Body of pancreas (tissue), 4 donors: Measurements from ENCODE around the gene CACNA1C. TPM values are rescaled to one million over a fixed set of nuclear protein-coding genes. Genes with fewer than 3 reads are reported as not detected.

Experiments used
- ATAC-seq: fragments of 150-250 bp; one replicate; pipeline ENCODE4 v1.9.1; 2016
- DNase-seq, 4 donors: peaks; one replicate each; pipeline ENCODE4 v3.0.0-alpha.2; 2019
- H3K27ac ChIP-seq, 4 donors: fragments of 200-600 bp; sonication (generic); 1 replicate in 3 of 4; 2 replicates in 1 of 4; pipeline versions ENCODE4 v1.5.1 to v1.6.1; 2016 to 2019; ENCODE audit warnings: mild to moderate bottlenecking in 1 of 4, mixed read lengths in 1 of 4, moderate library complexity in 1 of 4
- H3K27me3 ChIP-seq, 2 donors: fragments of 200-600 bp; sonication (generic); one replicate each; pipeline ENCODE4 v1.6.0; 2016; ENCODE audit warnings: mild to moderate bottlenecking in 1 of 2
- H3K36me3 ChIP-seq, 2 donors: fragments of 200-600 bp; sonication (generic); replicated peaks in 1 of 2; 2 replicates each; pipeline ENCODE4 v1.5.1; 2016; ENCODE audit warnings: low read depth in 2 of 2; ENCODE audit not compliant: insufficient read depth in 1 of 2
- H3K4me1 ChIP-seq: fragments of 200-600 bp; sonication (generic); one replicate; pipeline ENCODE4 v1.6.0; 2016
- H3K4me3 ChIP-seq, 2 donors: fragments of 200-600 bp; sonication (generic); 1 replicate in 1 of 2; 2 replicates in 1 of 2; pipeline ENCODE4 v1.5.1; 2016 to 2019
- H3K9me3 ChIP-seq, 3 donors: fragments of 200-600 bp; sonication (generic); 1 replicate in 2 of 3; 2 replicates in 1 of 3; pipeline ENCODE4 v1.5.1; 2016
- POLR2A ChIP-seq, 3 donors: fragments of 450-650 bp; IDR thresholded peaks; one replicate each; pipeline ENCODE4 v1.6.1; 2016; ENCODE audit warnings: antibody characterized with exemption in 3 of 3, mild to moderate bottlenecking in 2 of 3
- WGBS, 2 donors: methylation state at CpG; one replicate each; pipeline ENCODE4 v1.1.5; 2017; 5-methylcytosine and 5-hydroxymethylcytosine counted together
- intact Hi-C: fragments of 100-400 bp; cut with DNase I; formaldehyde crosslinking; loops from one replicate; pipeline ENCODE4 v1.15.1; 2023
- total RNA-seq, 2 donors: library from RNA; depleted of rRNA; stranded (reverse); fragments of >200 nt; gene quantifications; one replicate each; pipeline ENCODE4 v1.1.0, GENCODE V29; 2016
- TF ChIP-seq, protein P1 (sequence below), 7 experiments: fragments of 450-650 bp in 4 of 7; fragments of 200-600 bp in 3 of 7; sonication (generic) in 3 of 7; IDR thresholded peaks; one replicate each; pipeline ENCODE4 v1.5.1; 2016 to 2019; ENCODE audit warnings: antibody characterized with exemption in 7 of 7

The CACNA1C gene
- total RNA-seq, 2 donors from 2014 or later, result 2.3 to 4.4 TPM

DNA sequence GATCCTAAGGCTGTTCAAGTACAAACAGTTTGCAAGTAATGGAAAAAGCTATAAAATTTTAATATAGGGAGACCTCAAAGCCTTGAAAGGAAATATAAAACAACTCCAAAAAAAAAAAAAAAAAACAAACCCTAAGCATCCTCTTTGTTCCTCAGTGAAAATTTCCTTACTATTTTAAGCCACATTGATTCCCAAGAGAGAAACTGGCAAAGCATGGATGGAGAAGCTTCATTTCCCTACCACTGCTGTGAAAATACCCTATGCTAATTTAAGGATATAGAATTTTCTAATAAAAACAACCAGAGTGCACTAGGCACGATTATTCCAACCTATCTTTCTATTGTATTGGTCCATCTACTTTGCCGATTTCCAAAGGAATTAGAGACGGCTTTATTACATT lies 283.1 kb downstream of the CACNA1C start:
- H3K36me3 ChIP-seq, result no peaks in the 10 kb centered on the region
- no peak for DNase-seq
- H3K4me3 ChIP-seq, result no peak overlapping the region
- TF ChIP-seq POLR2A (IDR thresholded peaks at IDR 0.05), result no peak
- TF ChIP-seq, protein P1, sequence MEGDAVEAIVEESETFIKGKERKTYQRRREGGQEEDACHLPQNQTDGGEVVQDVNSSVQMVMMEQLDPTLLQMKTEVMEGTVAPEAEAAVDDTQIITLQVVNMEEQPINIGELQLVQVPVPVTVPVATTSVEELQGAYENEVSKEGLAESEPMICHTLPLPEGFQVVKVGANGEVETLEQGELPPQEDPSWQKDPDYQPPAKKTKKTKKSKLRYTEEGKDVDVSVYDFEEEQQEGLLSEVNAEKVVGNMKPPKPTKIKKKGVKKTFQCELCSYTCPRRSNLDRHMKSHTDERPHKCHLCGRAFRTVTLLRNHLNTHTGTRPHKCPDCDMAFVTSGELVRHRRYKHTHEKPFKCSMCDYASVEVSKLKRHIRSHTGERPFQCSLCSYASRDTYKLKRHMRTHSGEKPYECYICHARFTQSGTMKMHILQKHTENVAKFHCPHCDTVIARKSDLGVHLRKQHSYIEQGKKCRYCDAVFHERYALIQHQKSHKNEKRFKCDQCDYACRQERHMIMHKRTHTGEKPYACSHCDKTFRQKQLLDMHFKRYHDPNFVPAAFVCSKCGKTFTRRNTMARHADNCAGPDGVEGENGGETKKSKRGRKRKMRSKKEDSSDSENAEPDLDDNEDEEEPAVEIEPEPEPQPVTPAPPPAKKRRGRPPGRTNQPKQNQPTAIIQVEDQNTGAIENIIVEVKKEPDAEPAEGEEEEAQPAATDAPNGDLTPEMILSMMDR (IDR thresholded peaks at IDR 0.05), result no peak
- 62 to 63% methylated on average over 3 of the region's 3 CpGs for WGBS, 2 donors
- intact Hi-C loops, result no loop called here
- no peaks in the 10 kb centered on the region for H3K4me1 ChIP-seq
- no peaks in the 10 kb centered on the region for H3K9me3 ChIP-seq
- H3K27ac ChIP-seq, result no peak overlapping the region
- H3K27me3 ChIP-seq, result no peaks in the 10 kb centered on the region
- ATAC-seq, result no peak

DNA sequence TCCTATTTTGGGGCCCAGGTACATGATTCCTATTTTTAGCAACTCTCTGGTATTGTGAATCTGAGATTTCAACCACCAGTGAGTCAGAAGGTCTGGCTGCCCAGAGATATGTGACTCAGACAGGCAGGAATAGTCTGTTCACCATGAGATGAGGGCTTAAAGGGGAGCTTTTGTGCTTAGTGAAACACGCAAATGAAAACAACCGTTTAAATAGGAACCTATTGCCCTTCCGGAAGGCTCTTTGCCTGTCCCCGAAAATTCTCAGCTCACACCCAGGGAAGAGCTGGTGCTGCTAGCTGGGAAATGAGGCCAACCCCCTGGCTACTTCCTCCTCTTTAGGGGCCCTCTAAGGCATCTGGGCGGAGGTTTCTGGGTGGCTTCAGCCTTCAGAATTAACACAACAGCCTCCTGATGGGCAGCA lies 283.6 kb downstream of the CACNA1C start:
- Histone ChIP-seq H3K27ac (peak overlapping the region in 1 of 4 donors; percentile 24), H3K27me3 (no peaks in the 10 kb centered on the region), H3K4me3 (no peak overlapping the region), H3K9me3 (no peaks in the 10 kb centered on the region), H3K4me1 (no peaks in the 10 kb centered on the region), H3K36me3 (no peaks in the 10 kb centered on the region)
- TF ChIP-seq, protein P1 (IDR thresholded peaks at IDR 0.05), result no peak
- no peak for TF ChIP-seq POLR2A (IDR thresholded peaks at IDR 0.05)
- DNase-seq (peak in 1 of 4 donors; percentile 33), ATAC-seq (peak; percentile 35)
- 81 to 83% methylated on average over 4 to 5 of the region's 5 CpGs for WGBS, 2 donors
- intact Hi-C loops, result no loop called here

DNA sequence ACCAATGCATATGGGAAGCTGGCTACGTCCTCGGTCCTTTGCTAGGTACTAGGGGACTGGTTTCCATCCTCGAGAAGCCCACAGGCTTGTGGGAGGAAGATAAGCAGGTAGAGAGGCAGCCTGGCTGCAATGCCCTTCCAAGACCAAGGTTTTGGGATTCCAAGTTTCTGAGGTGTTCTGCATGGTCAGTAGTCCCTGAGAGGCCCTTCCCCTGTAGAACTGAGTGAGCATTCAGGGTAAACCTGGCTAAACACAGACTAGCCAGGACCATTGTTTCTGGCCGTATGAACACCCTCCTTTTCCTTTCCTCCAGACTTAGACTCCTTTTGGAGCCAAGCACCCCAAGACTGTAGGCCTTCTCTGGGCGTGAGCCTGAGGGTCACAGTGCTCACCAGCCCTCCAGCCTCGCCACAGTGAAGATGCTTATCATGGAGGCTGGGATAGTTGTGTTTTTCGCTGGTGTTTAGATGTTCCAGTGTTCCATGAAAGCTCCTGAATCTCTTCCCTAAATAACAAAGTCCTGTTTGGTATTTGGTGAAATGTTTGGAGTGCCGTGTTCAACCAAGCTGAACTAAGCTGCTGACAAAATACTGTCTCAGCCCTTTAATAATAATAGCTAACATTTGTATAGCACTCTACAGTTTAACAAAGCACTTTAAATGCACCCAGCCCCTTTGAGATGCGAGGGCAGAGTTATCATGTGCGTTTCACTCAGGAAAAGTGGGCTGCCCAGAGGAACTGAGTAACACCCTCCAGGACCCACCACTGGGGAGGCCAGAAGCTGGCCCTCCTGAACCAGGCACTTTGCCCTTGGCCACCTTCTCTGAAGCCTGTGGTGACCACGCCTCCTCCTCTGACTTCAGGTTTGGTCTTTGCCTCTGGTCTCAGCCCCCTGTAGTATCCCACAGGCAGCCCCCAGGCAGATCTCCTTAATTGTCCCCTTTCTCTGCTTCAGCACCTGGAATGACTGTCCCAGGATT lies 284.5 kb downstream of the CACNA1C start:
- TF ChIP-seq, protein P1 (IDR thresholded peaks at IDR 0.05), result no peak
- TF ChIP-seq POLR2A (IDR thresholded peaks at IDR 0.05), result no peak
- no peak for DNase-seq
- Histone ChIP-seq H3K4me3 (no peak overlapping the region), H3K4me1 (no peaks in the 10 kb centered on the region), H3K9me3 (no peaks in the 10 kb centered on the region), H3K27ac (peak overlapping the region in 1 of 4 donors; percentile 24), H3K27me3 (no peaks in the 10 kb centered on the region), H3K36me3 (no peaks in the 10 kb centered on the region)
- no peak for ATAC-seq
- 87 to 88% methylated on average over 11 of the region's 11 CpGs for WGBS, 2 donors
- intact Hi-C loops, result no loop called here

DNA sequence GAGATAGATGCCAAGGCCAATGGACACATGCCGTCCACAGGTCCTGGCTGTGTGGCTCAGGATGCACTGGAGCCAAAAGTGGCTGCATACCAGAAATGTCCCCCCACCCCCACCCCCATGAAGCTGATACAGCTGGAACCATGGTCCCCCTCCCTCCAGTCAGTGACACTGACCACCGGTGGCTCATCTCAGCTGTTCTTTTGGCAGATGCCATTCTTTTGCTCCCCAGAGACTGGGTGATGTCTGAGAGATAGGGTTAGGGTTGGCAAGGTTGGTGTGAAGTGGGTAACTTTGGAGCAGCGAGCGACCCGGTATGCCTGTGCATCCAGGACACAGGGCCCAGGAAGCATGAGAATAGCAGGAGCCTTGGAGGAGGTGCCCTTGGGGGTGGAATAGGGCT lies 285.6 kb downstream of the CACNA1C start:
- Histone ChIP-seq H3K27ac (no peak overlapping the region), H3K27me3 (no peaks in the 10 kb centered on the region), H3K36me3 (no peaks in the 10 kb centered on the region), H3K9me3 (no peaks in the 10 kb centered on the region), H3K4me1 (no peaks in the 10 kb centered on the region), H3K4me3 (no peak overlapping the region)
- no peak for DNase-seq
- 85 to 88% methylated on average over 5 of the region's 5 CpGs for WGBS, 2 donors
- TF ChIP-seq, protein P1 (IDR thresholded peaks at IDR 0.05), result no peak
- TF ChIP-seq POLR2A (IDR thresholded peaks at IDR 0.05), result no peak
- intact Hi-C loops, result no loop called here
- ATAC-seq, result no peak
